K562 (cell line): Measurements from ENCODE around the gene LIPE. TPM values are rescaled to one million over a fixed set of nuclear protein-coding genes. Genes with fewer than 3 reads are reported as not detected.

Source experiments
- ATAC-seq: fragments of 200-7000 bp; cut with Tn5 transposase; 3 replicates; pipeline ENCODE4 v1.9.1; 2020; ENCODE audit warnings: moderate library complexity
- BruUV-seq: library from RNA; stranded (reverse); fragments of 400-500 nt; replicated peaks from 2 replicates; lab custom pipeline; 2021; lab: Mats Ljungman, UMichigan
- CTCF ChIA-PET: fragments of 300-600 bp; formaldehyde crosslinking; extraction: SDS; loops from one replicate; lab custom pipeline; 2021; ENCODE audit warnings: low intra/inter-chr PET ratio; lab: Yijun Ruan, JAX
- POLR2A ChIA-PET: fragments of 300-600, 350-650 bp; sonication (Branson Sonifier 250); formaldehyde crosslinking; extraction: SDS; loops from one replicate; lab custom pipeline; 2021; ENCODE audit warnings: antibody characterized with exemption, inconsistent platforms; lab: Yijun Ruan, JAX
- DNase-seq, 4 experiments: peaks; one replicate each; pipeline versions ENCODE4 v3.0.0 to v3.0.0-alpha.2; 2011 to 2018; ENCODE audit warnings: low spot score in 3 of 4, mixed read lengths in 3 of 4; ENCODE audit errors: extremely low read depth in 1 of 4
- FAIRE-seq: peaks from 2 replicates; lab custom pipeline; 2011; peaks lifted over from hg19 to GRCh38; lab: Jason Lieb, UNC
- H2AFZ ChIP-seq: 2 replicates; pipeline ENCODE4 v1.6.0; 2011; ENCODE audit warnings: low read depth, low read length, control low read depth, inconsistent platforms
- H3K27ac ChIP-seq: fragments of 200-600 bp; 3 replicates; pipeline ENCODE4 v1.8.0; 2011; ENCODE audit warnings: low read depth, mild to moderate bottlenecking, control low read depth, inconsistent platforms, low read length, moderate library complexity, mixed read lengths; ENCODE audit errors: extremely low read depth
- H3K27me3 ChIP-seq, 2 experiments: fragments of 300-600 bp in 1 of 2; 2 replicates in 1 of 2; 3 replicates in 1 of 2; pipeline versions ENCODE4 v1.6.0 to v1.8.0; 2011; ENCODE audit warnings: inconsistent platforms in 2 of 2, low read length in 2 of 2, mild to moderate bottlenecking in 1 of 2, mixed read lengths in 1 of 2, moderate library complexity in 1 of 2; ENCODE audit not compliant: control insufficient read depth in 2 of 2, insufficient read depth in 2 of 2
- H3K36me3 ChIP-seq: fragments of 300-600 bp; 3 replicates; pipeline ENCODE4 v1.8.0; 2011; ENCODE audit warnings: mild to moderate bottlenecking, low read length, inconsistent platforms; ENCODE audit not compliant: control insufficient read depth, insufficient read depth
- H3K4me1 ChIP-seq, 2 experiments: fragments of 200-600 bp in 1 of 2; replicated peaks in 1 of 2; 2 replicates in 1 of 2; 3 replicates in 1 of 2; pipeline versions ENCODE4 v1.5.1 to v1.8.0; 2011; ENCODE audit warnings: inconsistent platforms in 2 of 2, low read length in 2 of 2, mild to moderate bottlenecking in 1 of 2, mixed read lengths in 1 of 2, moderate library complexity in 1 of 2; ENCODE audit not compliant: control insufficient read depth in 2 of 2, insufficient read depth in 2 of 2
- H3K4me2 ChIP-seq: 2 replicates; pipeline ENCODE4 v1.6.1; 2011; ENCODE audit warnings: low read length, control low read depth, inconsistent platforms, mixed read lengths; ENCODE audit not compliant: insufficient read depth
- H3K4me3 ChIP-seq: fragments of 200-600 bp; sonication (generic), shearing (Covaris generic); 2 replicates; pipeline ENCODE4 v1.5.1; 2016; ENCODE audit warnings: control low read depth, inconsistent platforms
- H3K79me2 ChIP-seq: fragments of 200-600 bp; 3 replicates; pipeline ENCODE4 v1.8.0; 2011; ENCODE audit warnings: low read length, inconsistent platforms; ENCODE audit not compliant: control insufficient read depth, insufficient read depth
- H3K9ac ChIP-seq, 2 experiments: 2 replicates each; pipeline versions ENCODE4 v1.6.0 to v1.6.1; 2011; ENCODE audit warnings: low read depth in 2 of 2, low read length in 2 of 2, control low read depth in 1 of 2, inconsistent platforms in 1 of 2, mild to moderate bottlenecking in 1 of 2, mixed read lengths in 1 of 2; ENCODE audit not compliant: insufficient read depth in 1 of 2
- H3K9me1 ChIP-seq: one replicate; pipeline ENCODE4 v1.6.0; 2011; ENCODE audit warnings: inconsistent platforms, mild to moderate bottlenecking, low read length, moderate library complexity; ENCODE audit not compliant: control insufficient read depth, insufficient read depth
- H3K9me3 ChIP-seq: replicated peaks from 2 replicates; pipeline ENCODE4 v1.5.1; 2011; ENCODE audit warnings: low read depth, low read length, inconsistent platforms; ENCODE audit not compliant: control insufficient read depth, insufficient read depth
- H4K20me1 ChIP-seq: replicated peaks from 2 replicates; pipeline ENCODE4 v1.6.1; 2011; ENCODE audit warnings: low read length, inconsistent platforms, mixed read lengths; ENCODE audit not compliant: control insufficient read depth, insufficient read depth
- DACH1 ChIP-seq: fragments of 450-650 bp; IDR thresholded peaks from 2 replicates; pipeline ENCODE4 v1.6.1; 2018; ENCODE audit not compliant: partially characterized antibody
- THRB ChIP-seq: fragments of 450-650 bp; formaldehyde crosslinking; conservative IDR thresholded peaks from 2 replicates; pipeline ENCODE4 v1.4.0; 2022; ENCODE audit warnings: mild to moderate bottlenecking, missing genetic modification characterization
- ZFP36 ChIP-seq: fragments of 150-350 bp; IDR thresholded peaks from 2 replicates; pipeline ENCODE4 v1.6.1; 2018; ENCODE audit warnings: low read length, low read depth; ENCODE audit not compliant: partially characterized antibody
- WGBS: fragments of 100-300 bp; shearing (Covaris generic); methylation state at CpG from one replicate; pipeline ENCODE4 v1.1.6; 2016; ENCODE audit warnings: low coverage, mixed read lengths; ENCODE audit not compliant: insufficient coverage; ENCODE audit errors: missing lambda C conversion rate; 5-methylcytosine and 5-hydroxymethylcytosine counted together
- in situ Hi-C: fragments of 300-500 bp; cut with MboI; formaldehyde crosslinking; loops from 4 replicates; pipeline ENCODE4 v1.15.0; 2018; ENCODE audit warnings: inconsistent platforms, mixed read lengths
- intact Hi-C: fragments of 100-400 bp; cut with micrococcal nuclease; formaldehyde crosslinking; loops from 2 replicates; pipeline ENCODE4 v1.14.2; 2022
- polyA plus RNA-seq, 8 experiments: library from polyadenylated mRNA; depleted of rRNA in 4 of 8; stranded (reverse) in 5 of 8; unstranded in 3 of 8; fragments of >200 nt; fragmentation: Nextera tagmentation in 2 of 8; fragmentation: Illumina TruSeq in 1 of 8; extraction: Ambion mirVana in 2 of 8; extraction: Trizol in 1 of 8; gene quantifications; 2 replicates each; pipeline versions ENCODE4 v1.2.1 to v1.2.3, GENCODE V29; 2011 to 2014; ENCODE audit warnings: inconsistent platforms in 1 of 8, missing spikeins in 1 of 8
- total RNA-seq, 7 experiments: library from RNA; depleted of rRNA in 6 of 7; stranded (reverse); fragments of >200 nt in 6 of 7; fragmentation: Illumina TruSeq in 2 of 7; extraction: Trizol in 2 of 7; gene quantifications; 2 replicates each; pipeline versions ENCODE4 v1.2.1 to v1.2.3, GENCODE V29; 2011 to 2021; ENCODE audit warnings: low replicate concordance in 1 of 7

LIPE gene
- total and polyA plus RNA-seq, 9 of the 15 experiments (the other 6 are each of a cell fraction or from before 2014, with no cell fraction given): 0.22 TPM; not detected in 8

GRCh38 chr19:42401365-42402303, 25.6 kb downstream of the LIPE start (continued):
- TF ChIP-seq THRB (CRISPR knock-in tag): no peak

- TF ChIP-seq ZFP36: peak; percentile 81
- no peak for TF ChIP-seq DACH1
- no peak overlapping the region for H3K27ac ChIP-seq
- intact Hi-C loops (no loop called here), in situ Hi-C loops (no loop called here)
- CTCF ChIA-PET: interaction anchor here (1.4 to 1.7 kb wide), 3 partner anchors 267 to 292 kb away, joined by 3 to 16 read pairs (median 11); no protein-coding TSS in a partner anchor
- no peaks in the 10 kb centered on the region for H3K9me3 ChIP-seq
- peaks cover 0 to 9% of the 10 kb centered on the region in 2 experiments; a peak in 2 of 5 replicates for H3K27me3 ChIP-seq
- H3K79me2 ChIP-seq: peaks cover 6% of the 10 kb centered on the region; the same call in 1 of the 3 replicates
- DNase-seq: no peak
- H3K4me1 ChIP-seq: peaks cover 13 to 31% of the 10 kb centered on the region in 2 experiments
- no peak for FAIRE-seq
- H4K20me1 ChIP-seq: peaks cover 7% of the 10 kb centered on the region
- H3K9ac ChIP-seq: peak overlapping the region in 1 of 2 experiments; percentile 20; a peak in 1 of 4 replicates
- no peak overlapping the region for H3K4me2 ChIP-seq
- WGBS: 40% methylated on average over 1 of the region's 1 CpG
- POLR2A ChIA-PET: interaction anchor here (0.6 to 0.9 kb wide), 2 partner anchors 24 to 78 kb away, joined by 3 to 4 read pairs; no protein-coding TSS in a partner anchor
- no peak overlapping the region for H3K4me3 ChIP-seq
- H2AFZ ChIP-seq: no peak overlapping the region
- ATAC-seq: no peak
- no TSS peak for BruUV-seq
- peaks cover 5% of the 10 kb centered on the region for H3K9me1 ChIP-seq
- H3K36me3 ChIP-seq: no peaks in the 10 kb centered on the region
Observed at GRCh38 chr19:42400404-42400803, 26.8 kb downstream of the LIPE start.
